ENCODE measurements around the gene CREB3L2.

DNA sequence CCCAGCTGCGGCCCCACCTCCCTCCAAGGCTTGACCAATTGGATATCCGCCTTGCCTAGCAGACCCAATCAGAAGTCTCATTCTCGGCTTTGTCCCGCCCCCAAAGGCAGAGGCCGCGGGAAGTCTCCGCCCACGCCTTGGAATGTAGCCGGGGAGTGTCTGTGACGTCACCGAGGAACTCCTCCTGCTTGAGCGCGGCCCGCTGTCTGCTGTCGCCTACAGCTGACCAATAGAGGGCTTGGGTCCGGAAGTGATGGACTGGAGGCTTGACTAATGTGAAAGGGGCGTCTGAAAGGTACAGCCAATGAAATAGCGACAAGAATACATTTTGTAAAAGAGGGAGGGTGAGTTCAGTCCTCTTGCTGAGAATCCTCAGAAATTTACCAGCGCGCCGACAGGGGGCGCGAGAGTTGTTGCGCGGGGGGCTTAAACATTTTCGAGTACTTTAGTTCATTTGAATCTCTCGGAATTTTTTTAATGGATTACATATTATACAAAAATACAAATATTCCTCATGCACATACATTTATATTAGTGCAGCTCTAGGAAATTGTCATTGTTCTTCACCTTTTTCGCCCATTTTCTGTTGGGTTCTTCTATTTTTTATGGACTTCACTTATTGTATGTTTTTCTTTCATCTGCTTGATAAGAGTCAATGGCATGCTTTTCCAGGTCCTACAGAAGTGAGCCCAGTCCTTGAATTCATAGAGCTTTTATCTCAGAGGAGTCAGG, 376 bp upstream of the CREB3L2 start:
- TF ChIP-seq CTCF (IDR thresholded peaks at IDR 0.05 in 2 of 3, conservative IDR thresholded peaks at IDR 0.05 in 1 of 3; ENCODE audit: borderline replicate concordance in 1 of 3, insufficient read depth in 1 of 3, low read depth in 2 of 3, low read length in 2 of 3) (peak; percentile 69 to 91 (median 80)), POLR2AphosphoS5 (IDR thresholded peaks at IDR 0.05; ENCODE audit: low read depth, low read length) (no peak), POLR2A (IDR thresholded peaks at IDR 0.05; ENCODE audit: borderline replicate concordance, extremely low read depth, insufficient read depth, insufficient read length) (no peak), ZNF274 (IDR thresholded peaks at IDR 0.05; ENCODE audit: low read depth, low read length) (no peak)

All from HCT116 (cell line).